ENCODE results near the gene DUOX2. TPM values are rescaled to one million over a fixed set of nuclear protein-coding genes. Genes with fewer than 3 reads are reported as not detected.
"Not testable (repeated sequence)": the region's sequence is repeated elsewhere in the genome, so short reads cannot be mapped to it uniquely, and the experiment has no call there.

Gene DUOX2
- total and polyA plus RNA-seq, 8 donors, result 0.29 to 2.7 (median 0.38) TPM

GRCh38 chr15:45106002-45106790 is 7.8 kb downstream of the DUOX2 start:
- peak; percentile 46 for ATAC-seq
- H3K27ac ChIP-seq, result no peak overlapping the region
- peak in 2 of 4 donors; percentile 24 to 28 for DNase-seq
- peaks cover 7 to 51% of the 10 kb centered on the region in 2 donors for H3K27me3 ChIP-seq
- H3K36me3 ChIP-seq, result no peaks in the 10 kb centered on the region
- TF ChIP-seq CTCF (IDR thresholded peaks at IDR 0.05), result no peak
- no peaks in the 10 kb centered on the region for H3K4me1 ChIP-seq
- H3K4me3 ChIP-seq, result no peak overlapping the region
- H3K9me3 ChIP-seq, result no peaks in the 10 kb centered on the region
- intact Hi-C loops (cut with DNase I), result no loop called here

GRCh38 chr15:45105586-45105985 is 8.4 kb downstream of the DUOX2 start:
- no peaks in the 10 kb centered on the region for H3K36me3 ChIP-seq
- H3K27me3 ChIP-seq, result peaks cover 6 to 46% of the 10 kb centered on the region in 2 donors
- no peaks in the 10 kb centered on the region for H3K9me3 ChIP-seq
- H3K4me3 ChIP-seq, result no peak overlapping the region
- intact Hi-C loops (cut with DNase I), result no loop called here
- H3K27ac ChIP-seq, result no peak overlapping the region
- no peaks in the 10 kb centered on the region for H3K4me1 ChIP-seq
- ATAC-seq, result no peak
- no peak for TF ChIP-seq CTCF (IDR thresholded peaks at IDR 0.05)
- DNase-seq, result peak in 1 of 4 donors; percentile 17

GRCh38 chr15:45104170-45104569 is 9.8 kb downstream of the DUOX2 start:
- H3K9me3 ChIP-seq; H3K27ac ChIP-seq; DNase-seq; H3K4me3 ChIP-seq; H3K4me1 ChIP-seq; ATAC-seq; H3K36me3 ChIP-seq; intact Hi-C loops (cut with DNase I): not testable (repeated sequence)
- H3K27me3 ChIP-seq, result peaks cover 0 to 32% of the 10 kb centered on the region in 2 donors

- ATAC-seq (no peak), DNase-seq (peak in 1 of 4 donors; percentile 26)
- intact Hi-C loops (cut with DNase I), result no loop called here
- Histone ChIP-seq H3K4me1 (no peaks in the 10 kb centered on the region), H3K9me3 (no peaks in the 10 kb centered on the region), H3K27me3 (peaks cover 0 to 16% of the 10 kb centered on the region in 2 donors), H3K36me3 (no peaks in the 10 kb centered on the region), H3K27ac (no peak overlapping the region), H3K4me3 (no peak overlapping the region)
- TF ChIP-seq CTCF (IDR thresholded peaks at IDR 0.05), result no peak
Measured at GRCh38 chr15:45102226-45102625, 11.7 kb downstream of the DUOX2 start.

- ATAC-seq, result no peak
- no peak for TF ChIP-seq CTCF (IDR thresholded peaks at IDR 0.05)
- DNase-seq, result peak in 1 of 4 donors; percentile 19
- peaks cover 0 to 11% of the 10 kb centered on the region in 2 donors for H3K27me3 ChIP-seq
- intact Hi-C loops (cut with DNase I), result no loop called here
- no peaks in the 10 kb centered on the region for H3K4me1 ChIP-seq
- no peaks in the 10 kb centered on the region for H3K9me3 ChIP-seq
- H3K27ac ChIP-seq, result no peak overlapping the region
- no peaks in the 10 kb centered on the region for H3K36me3 ChIP-seq
- H3K4me3 ChIP-seq, result no peak overlapping the region
Measured at GRCh38 chr15:45101749-45102148, 12.2 kb downstream of the DUOX2 start.

Data from left lung (tissue), 10 donors.